HG03159 (cell line): ENCODE results near the gene BICDL2.

ENCODE experiments used
- ATAC-seq: cut with Tn5 transposase; IDR thresholded peaks from one replicate; pipeline ENCODE4 v1.9.1; 2021; ENCODE audit warnings: mild to moderate bottlenecking, moderate library complexity; ENCODE audit not compliant: unreplicated experiment

Gene BICDL2

GRCh38 chr16:2988590-2989099 lies 48.1 kb downstream of the BICDL2 start:
- no peak for ATAC-seq

GRCh38 chr16:2987833-2988232 lies 48.9 kb downstream of the BICDL2 start:
- ATAC-seq = no peak

- no peak for ATAC-seq
Measured at GRCh38 chr16:2987286-2987685, 49.5 kb downstream of the BICDL2 start.

- no peak for ATAC-seq
Measured at GRCh38 chr16:2986623-2987188, 50.0 kb downstream of the BICDL2 start.

GRCh38 chr16:2985893-2986355 lies 50.8 kb downstream of the BICDL2 start:
- ATAC-seq = no peak

GRCh38 chr16:2985462-2985861 lies 51.3 kb downstream of the BICDL2 start:
- ATAC-seq = no peak

GRCh38 chr16:2983706-2984136 lies 53.0 kb downstream of the BICDL2 start:
- ATAC-seq = no peak

GRCh38 chr16:2982402-2982801 lies 54.3 kb downstream of the BICDL2 start:
- no peak for ATAC-seq

GRCh38 chr16:2981899-2982250 lies 54.9 kb downstream of the BICDL2 start:
- ATAC-seq = no peak

GRCh38 chr16:2981177-2981898 lies 55.4 kb downstream of the BICDL2 start:
- ATAC-seq = no peak

- peak; percentile 76 for ATAC-seq
Measured at GRCh38 chr16:2980227-2981176, 56.2 kb downstream of the BICDL2 start, which contains the start of gene PKMYT1. PKMYT1 (minus strand) TSS chr16:2980446; CDS start chr16:2979657, 789 bp downstream.

- no peak for ATAC-seq
Measured at GRCh38 chr16:2979669-2980226, 57.0 kb downstream of the BICDL2 start.
